Measurements from ENCODE around the gene S100A5.
"Not testable (repeated sequence)": the region's sequence is repeated elsewhere in the genome, so short reads cannot be mapped to it uniquely, and the experiment has no call there.

DNA sequence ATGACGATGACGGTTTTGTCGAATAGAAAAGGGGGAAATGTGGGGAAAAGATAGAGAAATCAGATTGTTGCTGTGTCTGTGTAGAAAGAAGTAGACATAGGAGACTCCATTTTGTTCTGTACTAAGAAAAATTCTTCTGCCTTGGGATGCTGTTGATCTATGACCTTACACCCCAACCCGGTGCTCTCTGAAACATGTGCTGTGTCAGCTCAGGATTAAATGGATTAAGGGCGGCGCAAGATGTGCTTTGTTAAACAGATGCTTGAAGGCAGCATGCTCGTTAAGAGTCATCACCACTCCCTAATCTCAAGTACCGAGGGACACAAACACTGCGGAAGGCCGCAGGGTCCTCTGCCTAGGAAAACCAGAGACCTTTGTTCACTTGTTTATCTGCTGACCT, 34.8 kb upstream of the S100A5 start:
- TF ChIP-seq, protein P1, sequence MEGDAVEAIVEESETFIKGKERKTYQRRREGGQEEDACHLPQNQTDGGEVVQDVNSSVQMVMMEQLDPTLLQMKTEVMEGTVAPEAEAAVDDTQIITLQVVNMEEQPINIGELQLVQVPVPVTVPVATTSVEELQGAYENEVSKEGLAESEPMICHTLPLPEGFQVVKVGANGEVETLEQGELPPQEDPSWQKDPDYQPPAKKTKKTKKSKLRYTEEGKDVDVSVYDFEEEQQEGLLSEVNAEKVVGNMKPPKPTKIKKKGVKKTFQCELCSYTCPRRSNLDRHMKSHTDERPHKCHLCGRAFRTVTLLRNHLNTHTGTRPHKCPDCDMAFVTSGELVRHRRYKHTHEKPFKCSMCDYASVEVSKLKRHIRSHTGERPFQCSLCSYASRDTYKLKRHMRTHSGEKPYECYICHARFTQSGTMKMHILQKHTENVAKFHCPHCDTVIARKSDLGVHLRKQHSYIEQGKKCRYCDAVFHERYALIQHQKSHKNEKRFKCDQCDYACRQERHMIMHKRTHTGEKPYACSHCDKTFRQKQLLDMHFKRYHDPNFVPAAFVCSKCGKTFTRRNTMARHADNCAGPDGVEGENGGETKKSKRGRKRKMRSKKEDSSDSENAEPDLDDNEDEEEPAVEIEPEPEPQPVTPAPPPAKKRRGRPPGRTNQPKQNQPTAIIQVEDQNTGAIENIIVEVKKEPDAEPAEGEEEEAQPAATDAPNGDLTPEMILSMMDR (IDR thresholded peaks at IDR 0.05): not testable (repeated sequence)
- TF ChIP-seq POLR2A (IDR thresholded peaks at IDR 0.05): not testable (repeated sequence)

All from esophagus squamous epithelium (tissue), 4 donors.